HepG2 (cell line): Measurements from ENCODE around the gene VPS4A. TPM values are rescaled to one million over a fixed set of nuclear protein-coding genes. Genes with fewer than 3 reads are reported as not detected.
A peak's percentile ranks its signal among the peaks of the same experiment; 100 is the strongest.

Source experiments
- ADNP ChIP-seq: sonication (generic); formaldehyde crosslinking; IDR thresholded peaks from 2 replicates; pipeline ENCODE4 v1.4.0; 2020; ENCODE audit warnings: missing genetic modification reagents
- ATF1 ChIP-seq: IDR thresholded peaks from 2 replicates; pipeline ENCODE4 v1.6.1; 2016; ENCODE audit warnings: mild to moderate bottlenecking, control low read depth
- CAMTA2 ChIP-seq: sonication (generic); formaldehyde crosslinking; IDR thresholded peaks from 2 replicates; pipeline ENCODE4 v1.4.0; 2020; ENCODE audit warnings: mild to moderate bottlenecking, missing genetic modification reagents, borderline replicate concordance
- ELF3 ChIP-seq: IDR thresholded peaks from 2 replicates; pipeline ENCODE4 v1.6.1; 2016; ENCODE audit warnings: missing genetic modification reagents, missing compliant biosample characterization
- HDAC1 ChIP-seq: sonication (generic); formaldehyde crosslinking; IDR thresholded peaks from 2 replicates; pipeline ENCODE4 v1.5.1; 2020; ENCODE audit warnings: mild to moderate bottlenecking, missing genetic modification reagents
- HNRNPK ChIP-seq: fragments of 200-400 bp; formaldehyde crosslinking; IDR thresholded peaks from 2 replicates; pipeline ENCODE4 v1.6.1; 2018; ENCODE audit warnings: low read length, low read depth, moderate library complexity, mild to moderate bottlenecking; ENCODE audit not compliant: poor library complexity, severe bottlenecking
- HOXA7 ChIP-seq: sonication (generic); formaldehyde crosslinking; IDR thresholded peaks from 2 replicates; pipeline ENCODE4 v1.8.1; 2022; ENCODE audit warnings: mild to moderate bottlenecking, missing genetic modification reagents, moderate library complexity
- IKZF1 ChIP-seq: fragments of 450-650 bp; IDR thresholded peaks from 2 replicates; pipeline ENCODE4 v1.7.1; 2016
- JUN ChIP-seq: sonication (generic); formaldehyde crosslinking; IDR thresholded peaks from 2 replicates; pipeline ENCODE4 v1.4.0; 2020; ENCODE audit warnings: mild to moderate bottlenecking, missing genetic modification reagents
- NBN ChIP-seq: fragments of 450-650 bp; conservative IDR thresholded peaks from 2 replicates; pipeline ENCODE4 v1.6.1; 2017
- PTBP1 ChIP-seq: fragments of 200-400 bp; formaldehyde crosslinking; IDR thresholded peaks from 2 replicates; pipeline ENCODE4 v1.6.1; 2018; ENCODE audit warnings: low read length, low read depth; ENCODE audit not compliant: poor library complexity, severe bottlenecking
- RXRB ChIP-seq: IDR thresholded peaks from 2 replicates; pipeline ENCODE4 v1.6.1; 2016; ENCODE audit warnings: borderline replicate concordance, missing genetic modification reagents, missing compliant biosample characterization
- SAP130 ChIP-seq: IDR thresholded peaks from 2 replicates; pipeline ENCODE4 v1.6.1; 2016; ENCODE audit warnings: low read depth
- SPEN ChIP-seq: sonication (generic); formaldehyde crosslinking; IDR thresholded peaks from 2 replicates; pipeline ENCODE4 v1.5.1; 2020; ENCODE audit warnings: low read depth, mild to moderate bottlenecking, missing genetic modification reagents
- SRF ChIP-seq: IDR thresholded peaks from 2 replicates; pipeline ENCODE4 v1.6.1; 2011; ENCODE audit warnings: mild to moderate bottlenecking, low read depth, low read length, moderate library complexity
- ZBTB46 ChIP-seq: sonication (generic); formaldehyde crosslinking; IDR thresholded peaks from 2 replicates; pipeline ENCODE4 v1.4.0; 2020; ENCODE audit warnings: mild to moderate bottlenecking, missing genetic modification reagents, borderline replicate concordance
- ZFP41 ChIP-seq: sonication (generic); formaldehyde crosslinking; IDR thresholded peaks from 2 replicates; pipeline ENCODE4 v1.4.0; 2020; ENCODE audit warnings: mild to moderate bottlenecking, missing genetic modification reagents, borderline replicate concordance
- ZFP62 ChIP-seq: sonication (generic); formaldehyde crosslinking; IDR thresholded peaks from 2 replicates; pipeline ENCODE4 v1.4.0; 2020; ENCODE audit warnings: missing genetic modification reagents
- ZNF496 ChIP-seq: sonication (generic); formaldehyde crosslinking; IDR thresholded peaks from 2 replicates; pipeline ENCODE4 v1.8.1; 2023; ENCODE audit warnings: mild to moderate bottlenecking, moderate library complexity, missing genetic modification reagents; ENCODE audit not compliant: insufficient replicate concordance
- ZNF597 ChIP-seq: sonication (generic); formaldehyde crosslinking; IDR thresholded peaks from 2 replicates; pipeline ENCODE4 v1.5.0; 2020; ENCODE audit warnings: missing genetic modification reagents
- ZNF652 ChIP-seq: IDR thresholded peaks from 2 replicates; pipeline ENCODE4 v1.6.1; 2016; ENCODE audit warnings: low read depth, borderline replicate concordance
- ZNF713 ChIP-seq: sonication (generic); formaldehyde crosslinking; IDR thresholded peaks from 2 replicates; pipeline ENCODE4 v1.4.0; 2020; ENCODE audit warnings: mild to moderate bottlenecking, missing genetic modification reagents
- polyA plus RNA-seq, 8 experiments: library from polyadenylated mRNA; depleted of rRNA in 3 of 8; stranded (reverse) in 7 of 8; unstranded in 1 of 8; fragments of >200 nt; fragmentation: Illumina TruSeq in 4 of 8; extraction: Trizol in 4 of 8; gene quantifications; 2 replicates each; pipeline versions ENCODE4 v1.2.1 to v1.2.3, GENCODE V29; 2011 to 2016; ENCODE audit warnings: low read depth in 4 of 8, missing spikeins in 1 of 8, mixed read lengths in 1 of 8; ENCODE audit not compliant: insufficient read depth in 1 of 8
- total RNA-seq, 5 experiments: library from RNA; depleted of rRNA; stranded (reverse); fragments of >200 nt; fragmentation: Illumina TruSeq; extraction: Trizol; gene quantifications; 2 replicates each; pipeline ENCODE4 v1.2.3, GENCODE V29; 2016; ENCODE audit warnings: low read depth in 1 of 5
- TF ChIP-seq, protein P1 (sequence below): sonication (generic); formaldehyde crosslinking; IDR thresholded peaks from 2 replicates; pipeline ENCODE4 v1.9.0; 2021; ENCODE audit warnings: missing genetic modification reagents, mild to moderate bottlenecking, borderline replicate concordance
- TF ChIP-seq, protein P2 (sequence below): sonication (generic); formaldehyde crosslinking; IDR thresholded peaks from 2 replicates; pipeline ENCODE4 v1.8.0; 2022; ENCODE audit warnings: low read depth, missing genetic modification reagents

VPS4A gene
- total and polyA plus RNA-seq, 2 of the 13 experiments (the other 11 are each of a cell fraction or from before 2014, with no cell fraction given) = 13.2 to 27.9 TPM

GRCh38 chr16:69330286-69331109 lies 19.3 kb downstream of the VPS4A start, which contains the start of gene PDF (continued):
- TF ChIP-seq ELF3 (peak; percentile 95), HDAC1 (CRISPR knock-in tag) (peak; percentile 72; the same call in 1 of the 2 replicates), ZNF652 (CRISPR knock-in tag) (0 out of 2 replicates have a peak, but pooled peaks have one; percentile 32), ZNF597 (CRISPR knock-in tag) (no peak), CAMTA2 (CRISPR knock-in tag) (peak; percentile 98), ATF1 (no peak), HOXA7 (CRISPR knock-in tag) (no peak), ZFP41 (peak; percentile 79), ZBTB46 (CRISPR knock-in tag) (no peak), RXRB (CRISPR knock-in tag) (peak; percentile 77), SAP130 (CRISPR knock-in tag) (peak; percentile 94), ZNF713 (CRISPR knock-in tag) (peak; percentile 98; the same call in 1 of the 2 replicates), IKZF1 (no peak), HNRNPK (peak; percentile 83), PTBP1 (peak; percentile 39), ZNF496 (CRISPR knock-in tag) (no peak), NBN (no peak), SPEN (CRISPR knock-in tag) (peak; percentile 93), ADNP (CRISPR knock-in tag) (no peak), SRF (0 out of 2 replicates have a peak, but pooled peaks have one; percentile 15), JUN (no peak; the same call in 1 of the 2 replicates), ZFP62 (no peak)
- TF ChIP-seq, protein P1, sequence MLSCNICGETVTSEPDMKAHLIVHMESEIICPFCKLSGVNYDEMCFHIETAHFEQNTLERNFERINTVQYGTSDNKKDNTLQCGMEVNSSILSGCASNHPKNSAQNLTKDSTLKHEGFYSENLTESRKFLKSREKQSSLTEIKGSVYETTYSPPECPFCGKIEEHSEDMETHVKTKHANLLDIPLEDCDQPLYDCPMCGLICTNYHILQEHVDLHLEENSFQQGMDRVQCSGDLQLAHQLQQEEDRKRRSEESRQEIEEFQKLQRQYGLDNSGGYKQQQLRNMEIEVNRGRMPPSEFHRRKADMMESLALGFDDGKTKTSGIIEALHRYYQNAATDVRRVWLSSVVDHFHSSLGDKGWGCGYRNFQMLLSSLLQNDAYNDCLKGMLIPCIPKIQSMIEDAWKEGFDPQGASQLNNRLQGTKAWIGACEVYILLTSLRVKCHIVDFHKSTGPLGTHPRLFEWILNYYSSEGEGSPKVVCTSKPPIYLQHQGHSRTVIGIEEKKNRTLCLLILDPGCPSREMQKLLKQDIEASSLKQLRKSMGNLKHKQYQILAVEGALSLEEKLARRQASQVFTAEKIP (CRISPR knock-in tag) = 0 out of 2 replicates have a peak, but pooled peaks have one; percentile 78
- TF ChIP-seq, protein P2, sequence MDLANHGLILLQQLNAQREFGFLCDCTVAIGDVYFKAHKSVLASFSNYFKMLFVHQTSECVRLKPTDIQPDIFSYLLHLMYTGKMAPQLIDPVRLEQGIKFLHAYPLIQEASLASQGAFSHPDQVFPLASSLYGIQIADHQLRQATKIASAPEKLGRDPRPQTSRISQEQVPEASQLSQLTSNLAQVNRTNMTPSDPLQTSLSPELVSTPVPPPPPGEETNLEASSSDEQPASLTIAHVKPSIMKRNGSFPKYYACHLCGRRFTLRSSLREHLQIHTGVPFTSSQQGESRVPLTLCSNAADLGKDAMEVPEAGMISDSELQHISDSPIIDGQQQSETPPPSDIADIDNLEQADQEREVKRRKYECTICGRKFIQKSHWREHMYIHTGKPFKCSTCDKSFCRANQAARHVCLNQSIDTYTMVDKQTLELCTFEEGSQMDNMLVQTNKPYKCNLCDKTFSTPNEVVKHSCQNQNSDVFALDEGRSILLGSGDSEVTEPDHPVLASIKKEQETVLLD (CRISPR knock-in tag) = peak; percentile 90
